Panc1 (cell line): ENCODE data around the gene P2RX1. TPM values are rescaled to one million over a fixed set of nuclear protein-coding genes. Genes with fewer than 3 reads are reported as not detected.

ENCODE experiments used
- ATAC-seq: fragments of 200-7000 bp; cut with Tn5 transposase; 2 replicates; pipeline ENCODE4 v1.9.1; 2020; ENCODE audit warnings: mild to moderate bottlenecking, moderate library complexity
- BruUV-seq: library from RNA; stranded (reverse); fragments of 400-500 nt; replicated peaks from 2 replicates; lab custom pipeline; 2021; lab: Mats Ljungman, UMichigan
- CTCF ChIA-PET: fragments of 300-600 bp; sonication (Branson Sonifier 250); formaldehyde crosslinking; loops from one replicate; lab custom pipeline; 2022; ENCODE audit warnings: antibody characterized with exemption; lab: Charles Lee
- POLR2A ChIA-PET: fragments of 300-600 bp; sonication (Branson Sonifier 250); formaldehyde crosslinking; loops from one replicate; lab custom pipeline; 2022; ENCODE audit warnings: antibody characterized with exemption; lab: Charles Lee
- DNase-seq: peaks from one replicate; pipeline ENCODE4 v3.0.0-alpha.2; 2010; ENCODE audit warnings: low read depth, low spot score
- H3K27ac ChIP-seq: 2 replicates; pipeline ENCODE4 v1.5.1; 2011; ENCODE audit warnings: mild to moderate bottlenecking, low read length, inconsistent platforms
- H3K27me3 ChIP-seq: fragments of 200-500 bp; sonication (Bioruptor generic); 2 replicates; pipeline ENCODE4 v1.6.0; 2014; ENCODE audit warnings: low read length, inconsistent platforms; ENCODE audit not compliant: control insufficient read depth, insufficient read depth
- H3K36me3 ChIP-seq: fragments of 200-500 bp; sonication (Bioruptor generic); 2 replicates; pipeline ENCODE4 v1.5.1; 2014; ENCODE audit warnings: inconsistent platforms, mild to moderate bottlenecking, low read length, moderate library complexity; ENCODE audit not compliant: control insufficient read depth, insufficient read depth
- H3K4me1 ChIP-seq: 2 replicates; pipeline ENCODE4 v1.5.1; 2011; ENCODE audit warnings: inconsistent platforms, mild to moderate bottlenecking, low read length, moderate library complexity; ENCODE audit not compliant: control insufficient read depth, insufficient read depth
- H3K4me3 ChIP-seq, 2 experiments: 2 replicates each; pipeline ENCODE4 v1.5.1; 2011 to 2012; ENCODE audit warnings: low read depth in 2 of 2, low read length in 2 of 2, mild to moderate bottlenecking in 2 of 2, inconsistent platforms in 1 of 2, moderate library complexity in 1 of 2
- H3K9me3 ChIP-seq: fragments of 200-500 bp; sonication (Bioruptor generic); 2 replicates; pipeline ENCODE4 v1.5.1; 2014; ENCODE audit warnings: low read depth, mild to moderate bottlenecking, inconsistent platforms, low read length, moderate library complexity; ENCODE audit not compliant: control insufficient read depth, insufficient read depth
- POLR2AphosphoS5 ChIP-seq: IDR thresholded peaks from 2 replicates; pipeline ENCODE4 v1.6.1; 2012; ENCODE audit warnings: mild to moderate bottlenecking, low read depth, low read length, moderate library complexity
- SIN3A ChIP-seq: IDR thresholded peaks from 2 replicates; pipeline ENCODE4 v1.6.1; 2012; ENCODE audit warnings: low read depth, mild to moderate bottlenecking, low read length, moderate library complexity, borderline replicate concordance; ENCODE audit not compliant: insufficient read depth
- TCF7L2 ChIP-seq: IDR thresholded peaks from 2 replicates; pipeline ENCODE4 v1.6.1; 2011; ENCODE audit warnings: mild to moderate bottlenecking, low read depth, low read length, inconsistent platforms
- in situ Hi-C: cut with HindIII; loops from 2 replicates; pipeline ENCODE4 v1.10.0; 2016; ENCODE audit warnings: low sequenced_read_pairs, low pct_unique_long_range_greater_than_20kb
- intact Hi-C: fragments of 100-400 bp; cut with micrococcal nuclease; formaldehyde crosslinking; loops from one replicate; pipeline ENCODE4 v1.10.0; 2022; ENCODE audit not compliant: unreplicated experiment
- total RNA-seq: library from RNA; stranded (reverse); gene quantifications from one replicate; pipeline ENCODE4 v1.2.1, GENCODE V29; 2021; ENCODE audit not compliant: unreplicated experiment
- TF ChIP-seq, protein P1 (sequence below), 2 experiments: IDR thresholded peaks; 2 replicates each; pipeline ENCODE4 v1.6.1; 2011 to 2012; ENCODE audit warnings: low read depth in 2 of 2, control low read depth in 1 of 2, low read length in 1 of 2, mild to moderate bottlenecking in 1 of 2, moderate library complexity in 1 of 2; ENCODE audit not compliant: insufficient read depth in 1 of 2
- TF ChIP-seq, protein P2 (sequence below): fragments of 450-650 bp; IDR thresholded peaks from 2 replicates; pipeline ENCODE4 v1.5.1; 2017; ENCODE audit warnings: mild to moderate bottlenecking

The P2RX1 gene
- total RNA-seq, 1 experiment from 2014 or later = not detected

DNA sequence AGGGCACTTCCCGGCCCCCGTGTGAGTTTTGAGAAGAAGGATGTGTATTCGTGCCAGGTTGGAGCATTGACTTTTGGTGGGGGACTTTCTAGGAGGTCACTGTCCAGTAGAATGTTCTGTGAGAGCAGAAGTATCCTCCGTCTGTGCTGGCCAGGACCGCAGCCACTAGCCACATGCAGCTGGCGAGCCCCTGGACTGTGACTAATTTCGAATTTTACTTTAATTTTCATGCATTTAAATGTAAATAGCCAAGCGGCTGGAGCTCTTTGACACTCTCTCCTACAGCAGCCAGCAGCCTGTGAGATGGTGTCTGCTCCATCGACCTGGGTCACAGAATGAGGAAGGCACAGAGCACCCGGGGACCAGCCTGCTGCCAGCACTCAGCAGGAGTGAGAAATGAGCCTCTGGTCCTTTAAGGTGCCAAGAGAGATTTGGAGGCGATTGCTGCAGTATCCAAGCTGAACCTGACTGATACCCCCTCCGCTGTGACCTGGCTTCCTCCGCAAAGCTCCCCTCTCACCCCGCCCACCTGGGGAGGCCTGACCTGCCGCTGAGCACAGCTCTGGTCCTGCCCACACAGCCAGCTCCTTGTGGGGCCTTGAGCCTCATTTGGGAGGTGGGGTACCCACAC lies 40.2 kb upstream of the P2RX1 start:
- in situ Hi-C loops (no loop called here), intact Hi-C loops (no loop called here)
- Histone ChIP-seq H3K4me3 (no peak overlapping the region), H3K9me3 (no peaks in the 10 kb centered on the region), H3K27me3 (no peaks in the 10 kb centered on the region), H3K4me1 (peaks cover 10% of the 10 kb centered on the region), H3K36me3 (no peaks in the 10 kb centered on the region), H3K27ac (no peak overlapping the region)
- CTCF ChIA-PET = no interaction called here
- no TSS peak for BruUV-seq
- POLR2A ChIA-PET = no interaction called here
- TF ChIP-seq, protein P1, sequence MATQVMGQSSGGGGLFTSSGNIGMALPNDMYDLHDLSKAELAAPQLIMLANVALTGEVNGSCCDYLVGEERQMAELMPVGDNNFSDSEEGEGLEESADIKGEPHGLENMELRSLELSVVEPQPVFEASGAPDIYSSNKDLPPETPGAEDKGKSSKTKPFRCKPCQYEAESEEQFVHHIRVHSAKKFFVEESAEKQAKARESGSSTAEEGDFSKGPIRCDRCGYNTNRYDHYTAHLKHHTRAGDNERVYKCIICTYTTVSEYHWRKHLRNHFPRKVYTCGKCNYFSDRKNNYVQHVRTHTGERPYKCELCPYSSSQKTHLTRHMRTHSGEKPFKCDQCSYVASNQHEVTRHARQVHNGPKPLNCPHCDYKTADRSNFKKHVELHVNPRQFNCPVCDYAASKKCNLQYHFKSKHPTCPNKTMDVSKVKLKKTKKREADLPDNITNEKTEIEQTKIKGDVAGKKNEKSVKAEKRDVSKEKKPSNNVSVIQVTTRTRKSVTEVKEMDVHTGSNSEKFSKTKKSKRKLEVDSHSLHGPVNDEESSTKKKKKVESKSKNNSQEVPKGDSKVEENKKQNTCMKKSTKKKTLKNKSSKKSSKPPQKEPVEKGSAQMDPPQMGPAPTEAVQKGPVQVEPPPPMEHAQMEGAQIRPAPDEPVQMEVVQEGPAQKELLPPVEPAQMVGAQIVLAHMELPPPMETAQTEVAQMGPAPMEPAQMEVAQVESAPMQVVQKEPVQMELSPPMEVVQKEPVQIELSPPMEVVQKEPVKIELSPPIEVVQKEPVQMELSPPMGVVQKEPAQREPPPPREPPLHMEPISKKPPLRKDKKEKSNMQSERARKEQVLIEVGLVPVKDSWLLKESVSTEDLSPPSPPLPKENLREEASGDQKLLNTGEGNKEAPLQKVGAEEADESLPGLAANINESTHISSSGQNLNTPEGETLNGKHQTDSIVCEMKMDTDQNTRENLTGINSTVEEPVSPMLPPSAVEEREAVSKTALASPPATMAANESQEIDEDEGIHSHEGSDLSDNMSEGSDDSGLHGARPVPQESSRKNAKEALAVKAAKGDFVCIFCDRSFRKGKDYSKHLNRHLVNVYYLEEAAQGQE (IDR thresholded peaks at IDR 0.05; ENCODE audit: insufficient read depth in 1 of 2, low read depth in 2 of 2, low read length in 1 of 2) = no peak
- TF ChIP-seq SIN3A (no peak), POLR2AphosphoS5 (no peak), TCF7L2 (no peak)
- TF ChIP-seq, protein P2, sequence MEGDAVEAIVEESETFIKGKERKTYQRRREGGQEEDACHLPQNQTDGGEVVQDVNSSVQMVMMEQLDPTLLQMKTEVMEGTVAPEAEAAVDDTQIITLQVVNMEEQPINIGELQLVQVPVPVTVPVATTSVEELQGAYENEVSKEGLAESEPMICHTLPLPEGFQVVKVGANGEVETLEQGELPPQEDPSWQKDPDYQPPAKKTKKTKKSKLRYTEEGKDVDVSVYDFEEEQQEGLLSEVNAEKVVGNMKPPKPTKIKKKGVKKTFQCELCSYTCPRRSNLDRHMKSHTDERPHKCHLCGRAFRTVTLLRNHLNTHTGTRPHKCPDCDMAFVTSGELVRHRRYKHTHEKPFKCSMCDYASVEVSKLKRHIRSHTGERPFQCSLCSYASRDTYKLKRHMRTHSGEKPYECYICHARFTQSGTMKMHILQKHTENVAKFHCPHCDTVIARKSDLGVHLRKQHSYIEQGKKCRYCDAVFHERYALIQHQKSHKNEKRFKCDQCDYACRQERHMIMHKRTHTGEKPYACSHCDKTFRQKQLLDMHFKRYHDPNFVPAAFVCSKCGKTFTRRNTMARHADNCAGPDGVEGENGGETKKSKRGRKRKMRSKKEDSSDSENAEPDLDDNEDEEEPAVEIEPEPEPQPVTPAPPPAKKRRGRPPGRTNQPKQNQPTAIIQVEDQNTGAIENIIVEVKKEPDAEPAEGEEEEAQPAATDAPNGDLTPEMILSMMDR = no peak
- no peak for DNase-seq
- no peak; the same call in 1 of the 2 replicates for ATAC-seq

DNA sequence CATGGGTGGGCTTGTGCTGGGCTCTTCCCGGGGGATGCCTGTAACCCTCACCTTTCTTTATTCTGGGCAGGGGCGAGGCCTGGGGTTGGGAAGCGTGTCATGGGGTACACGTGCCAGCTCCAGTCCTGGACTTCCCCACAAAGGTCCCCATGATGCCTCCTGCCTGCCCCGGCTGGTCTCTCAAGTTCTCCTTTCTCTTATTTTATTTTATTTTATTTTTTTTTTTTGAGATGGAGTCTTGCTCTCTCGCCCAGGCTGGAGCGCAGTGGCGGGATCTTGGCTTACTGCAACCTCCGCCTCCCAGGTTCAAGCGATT lies 39.4 kb upstream of the P2RX1 start:
- Histone ChIP-seq H3K4me3 (no peak overlapping the region), H3K27me3 (no peaks in the 10 kb centered on the region), H3K9me3 (no peaks in the 10 kb centered on the region), H3K36me3 (no peaks in the 10 kb centered on the region), H3K4me1 (peaks cover 10% of the 10 kb centered on the region), H3K27ac (no peak overlapping the region)
- in situ Hi-C loops (no loop called here), intact Hi-C loops (no loop called here)
- ChIA-PET POLR2A (no interaction called here), CTCF (no interaction called here)
- ATAC-seq (no peak), DNase-seq (no peak)
- no TSS peak for BruUV-seq
- TF ChIP-seq SIN3A (no peak), POLR2AphosphoS5 (no peak), TCF7L2 (no peak)
- TF ChIP-seq, protein P2 = no peak
- TF ChIP-seq, protein P1 (IDR thresholded peaks at IDR 0.05; ENCODE audit: insufficient read depth in 1 of 2, low read depth in 2 of 2, low read length in 1 of 2) = no peak
